Measurements from ENCODE around the gene CLEC10A. TPM values are rescaled to one million over a fixed set of nuclear protein-coding genes. Genes with fewer than 3 reads are reported as not detected.

The CLEC10A gene
- total and polyA plus RNA-seq, 2 experiments from 2014 or later = not detected

DNA sequence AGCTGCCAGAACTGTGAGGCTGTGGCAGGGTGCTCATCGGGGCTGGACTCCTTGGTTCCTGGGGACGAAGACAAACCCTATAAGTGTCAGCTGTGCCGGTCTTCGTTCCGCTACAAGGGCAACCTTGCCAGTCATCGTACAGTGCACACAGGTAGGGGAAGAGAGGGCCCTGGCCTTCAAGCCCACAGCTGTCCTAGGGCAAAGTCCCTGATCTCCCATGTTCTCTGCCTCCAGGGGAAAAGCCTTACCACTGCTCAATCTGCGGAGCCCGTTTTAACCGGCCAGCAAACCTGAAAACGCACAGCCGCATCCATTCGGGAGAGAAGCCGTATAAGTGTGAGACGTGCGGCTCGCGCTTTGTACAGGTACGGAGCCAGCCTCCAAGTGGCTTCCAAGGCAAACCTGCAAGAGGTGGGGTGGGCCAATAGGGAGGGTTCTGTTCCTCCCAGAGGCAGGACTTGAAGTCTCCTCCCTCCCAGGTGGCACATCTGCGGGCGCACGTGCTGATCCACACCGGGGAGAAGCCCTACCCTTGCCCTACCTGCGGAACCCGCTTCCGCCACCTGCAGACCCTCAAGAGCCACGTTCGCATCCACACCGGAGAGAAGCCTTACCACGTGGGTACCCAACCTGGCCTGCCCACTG lies 53.5 kb downstream of the CLEC10A start:
- no peaks in the 10 kb centered on the region for H3K9me3 Mint-ChIP-seq
- H3K4me2 ChIP-seq = no peak overlapping the region
- H3K27me3 ChIP-seq (ENCODE audit: insufficient read depth) = peaks cover 18% of the 10 kb centered on the region
- no peaks in the 10 kb centered on the region for H3K9me2 ChIP-seq (ENCODE audit: insufficient read depth)
- peaks cover 21% of the 10 kb centered on the region for H3K36me3 Mint-ChIP-seq (ENCODE audit: low read depth)
- TF ChIP-seq STAT1 (IDR thresholded peaks at IDR 0.05; ENCODE audit: unreplicated experiment) = no peak
- H3K27ac ChIP-seq (ENCODE audit: low read depth) = no peak overlapping the region
- peaks cover 28% of the 10 kb centered on the region for H3K27me3 Mint-ChIP-seq (ENCODE audit: insufficient read depth, low read depth, poor library complexity)
- DNase-seq (ENCODE audit: low spot score) (peak; percentile 21), ATAC-seq (no peak)
- no peak overlapping the region for H3K4me3 ChIP-seq
- H3K79me2 ChIP-seq (replicated peaks; ENCODE audit: insufficient read depth) = no peaks in the 10 kb centered on the region
- no peak overlapping the region for H3K4me3 Mint-ChIP-seq
- H2AFZ ChIP-seq = no peak overlapping the region
- no peak overlapping the region for H3K27ac Mint-ChIP-seq
- peaks cover 14% of the 10 kb centered on the region for H3K4me1 ChIP-seq (ENCODE audit: insufficient read depth)
- H3K36me3 ChIP-seq (ENCODE audit: insufficient read depth) = no peaks in the 10 kb centered on the region
- no peaks in the 10 kb centered on the region; the same call in 1 of the 2 replicates for H4K20me1 ChIP-seq (replicated peaks; ENCODE audit: insufficient read depth)
- 0 out of 2 replicates have a peak, but pooled peaks cover 2% of the 10 kb centered on the region for H3F3A ChIP-seq (replicated peaks; ENCODE audit: low read depth)
- H3K4me1 Mint-ChIP-seq = peaks cover 12% of the 10 kb centered on the region

DNA sequence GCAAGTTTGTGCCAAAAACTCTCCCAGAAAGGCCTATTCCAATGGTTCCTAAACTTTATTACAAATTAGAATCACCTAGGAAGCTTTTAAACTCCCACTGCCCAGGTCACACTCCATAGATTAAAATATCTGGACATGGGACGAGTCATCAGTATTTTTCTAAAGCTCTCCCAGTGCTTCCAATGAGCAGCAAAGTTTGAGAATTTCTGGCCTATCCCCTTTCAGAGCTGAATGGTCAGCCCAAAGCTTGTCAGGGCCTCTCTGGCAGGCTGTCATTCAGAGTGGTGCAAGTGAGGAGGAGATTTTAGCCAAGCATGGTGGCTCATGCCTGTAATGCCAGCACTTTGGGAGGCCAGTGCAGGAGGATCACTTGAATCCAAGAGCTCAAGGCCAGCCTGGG lies 54.8 kb downstream of the CLEC10A start:
- Mint-ChIP-seq H3K9me3 (no peaks in the 10 kb centered on the region), H3K4me3 (no peak overlapping the region; the same call in 2 of the 3 replicates), H3K36me3 (ENCODE audit: low read depth) (peaks cover 20% of the 10 kb centered on the region), H3K4me1 (peaks cover 26% of the 10 kb centered on the region), H3K27me3 (ENCODE audit: insufficient read depth, low read depth, poor library complexity) (peaks cover 37% of the 10 kb centered on the region), H3K27ac (no peak overlapping the region)
- DNase-seq (ENCODE audit: low spot score) (no peak), ATAC-seq (no peak)
- no peak overlapping the region for H3K27ac ChIP-seq (ENCODE audit: low read depth)
- no peaks in the 10 kb centered on the region; the same call in 1 of the 2 replicates for H4K20me1 ChIP-seq (replicated peaks; ENCODE audit: insufficient read depth)
- no peaks in the 10 kb centered on the region for H3K79me2 ChIP-seq (replicated peaks; ENCODE audit: insufficient read depth)
- H2AFZ ChIP-seq = no peak overlapping the region
- H3K36me3 ChIP-seq (ENCODE audit: insufficient read depth) = no peaks in the 10 kb centered on the region
- H3K27me3 ChIP-seq (ENCODE audit: insufficient read depth) = peaks cover 32% of the 10 kb centered on the region
- peaks cover 23% of the 10 kb centered on the region for H3K4me1 ChIP-seq (ENCODE audit: insufficient read depth)
- H3F3A ChIP-seq (replicated peaks; ENCODE audit: low read depth) = peaks cover 6% of the 10 kb centered on the region; the same call in 1 of the 2 replicates
- H3K9me2 ChIP-seq (ENCODE audit: insufficient read depth) = no peaks in the 10 kb centered on the region
- no peak overlapping the region for H3K4me2 ChIP-seq
- no peak overlapping the region for H3K4me3 ChIP-seq
- TF ChIP-seq, protein P1, sequence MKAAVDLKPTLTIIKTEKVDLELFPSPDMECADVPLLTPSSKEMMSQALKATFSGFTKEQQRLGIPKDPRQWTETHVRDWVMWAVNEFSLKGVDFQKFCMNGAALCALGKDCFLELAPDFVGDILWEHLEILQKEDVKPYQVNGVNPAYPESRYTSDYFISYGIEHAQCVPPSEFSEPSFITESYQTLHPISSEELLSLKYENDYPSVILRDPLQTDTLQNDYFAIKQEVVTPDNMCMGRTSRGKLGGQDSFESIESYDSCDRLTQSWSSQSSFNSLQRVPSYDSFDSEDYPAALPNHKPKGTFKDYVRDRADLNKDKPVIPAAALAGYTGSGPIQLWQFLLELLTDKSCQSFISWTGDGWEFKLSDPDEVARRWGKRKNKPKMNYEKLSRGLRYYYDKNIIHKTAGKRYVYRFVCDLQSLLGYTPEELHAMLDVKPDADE (IDR thresholded peaks at IDR 0.05) = no peak
- no peak for TF ChIP-seq CREB1 (CRISPR knock-in tag; IDR thresholded peaks at IDR 0.05; ENCODE audit: low read depth)
- TF ChIP-seq EZH2 (IDR thresholded peaks at IDR 0.05; ENCODE audit: low read depth, unreplicated experiment) = no peak
- TF ChIP-seq POLR2AphosphoS5 (IDR thresholded peaks at IDR 0.05; ENCODE audit: low read depth) = no peak
- TF ChIP-seq, protein P2, sequence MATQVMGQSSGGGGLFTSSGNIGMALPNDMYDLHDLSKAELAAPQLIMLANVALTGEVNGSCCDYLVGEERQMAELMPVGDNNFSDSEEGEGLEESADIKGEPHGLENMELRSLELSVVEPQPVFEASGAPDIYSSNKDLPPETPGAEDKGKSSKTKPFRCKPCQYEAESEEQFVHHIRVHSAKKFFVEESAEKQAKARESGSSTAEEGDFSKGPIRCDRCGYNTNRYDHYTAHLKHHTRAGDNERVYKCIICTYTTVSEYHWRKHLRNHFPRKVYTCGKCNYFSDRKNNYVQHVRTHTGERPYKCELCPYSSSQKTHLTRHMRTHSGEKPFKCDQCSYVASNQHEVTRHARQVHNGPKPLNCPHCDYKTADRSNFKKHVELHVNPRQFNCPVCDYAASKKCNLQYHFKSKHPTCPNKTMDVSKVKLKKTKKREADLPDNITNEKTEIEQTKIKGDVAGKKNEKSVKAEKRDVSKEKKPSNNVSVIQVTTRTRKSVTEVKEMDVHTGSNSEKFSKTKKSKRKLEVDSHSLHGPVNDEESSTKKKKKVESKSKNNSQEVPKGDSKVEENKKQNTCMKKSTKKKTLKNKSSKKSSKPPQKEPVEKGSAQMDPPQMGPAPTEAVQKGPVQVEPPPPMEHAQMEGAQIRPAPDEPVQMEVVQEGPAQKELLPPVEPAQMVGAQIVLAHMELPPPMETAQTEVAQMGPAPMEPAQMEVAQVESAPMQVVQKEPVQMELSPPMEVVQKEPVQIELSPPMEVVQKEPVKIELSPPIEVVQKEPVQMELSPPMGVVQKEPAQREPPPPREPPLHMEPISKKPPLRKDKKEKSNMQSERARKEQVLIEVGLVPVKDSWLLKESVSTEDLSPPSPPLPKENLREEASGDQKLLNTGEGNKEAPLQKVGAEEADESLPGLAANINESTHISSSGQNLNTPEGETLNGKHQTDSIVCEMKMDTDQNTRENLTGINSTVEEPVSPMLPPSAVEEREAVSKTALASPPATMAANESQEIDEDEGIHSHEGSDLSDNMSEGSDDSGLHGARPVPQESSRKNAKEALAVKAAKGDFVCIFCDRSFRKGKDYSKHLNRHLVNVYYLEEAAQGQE (IDR thresholded peaks at IDR 0.05; ENCODE audit: unreplicated experiment) = no peak
- TF ChIP-seq ZNF114 (CRISPR knock-in tag; IDR thresholded peaks at IDR 0.05) = no peak
- TF ChIP-seq ZNF331 (CRISPR knock-in tag; IDR thresholded peaks at IDR 0.05; ENCODE audit: low read depth) = no peak
- TF ChIP-seq EZH2phosphoT487 (IDR thresholded peaks at IDR 0.05; ENCODE audit: unreplicated experiment) = no peak
- TF ChIP-seq JUNB (IDR thresholded peaks at IDR 0.05; ENCODE audit: unreplicated experiment) = no peak
- TF ChIP-seq NANOG (IDR thresholded peaks at IDR 0.05; ENCODE audit: borderline replicate concordance) = no peak
- no peak for TF ChIP-seq STAT1 (IDR thresholded peaks at IDR 0.05; ENCODE audit: unreplicated experiment)

Data from GM23338 (cell line).